HCT116 (cell line): ENCODE data around the gene NDUFC2. TPM values are rescaled to one million over a fixed set of nuclear protein-coding genes. Genes with fewer than 3 reads are reported as not detected.

Experiments
- ATAC-seq: fragments of 200-7000 bp; cut with Tn5 transposase; 2 replicates; pipeline ENCODE4 v1.9.1; 2020; ENCODE audit warnings: mild to moderate bottlenecking, moderate library complexity
- BruUV-seq: library from RNA; stranded (reverse); fragments of 400-500 nt; replicated peaks from 2 replicates; lab custom pipeline; 2021; lab: Mats Ljungman, UMichigan
- CTCF ChIA-PET: fragments of 300-600 bp; sonication (Branson Sonifier 250); formaldehyde crosslinking; loops from one replicate; lab custom pipeline; 2021; ENCODE audit warnings: antibody characterized with exemption; lab: Charles Lee
- POLR2A ChIA-PET: fragments of 300-600, 350-600 bp; sonication (Branson Sonifier 250); formaldehyde crosslinking; loops from one replicate; lab custom pipeline; 2021; ENCODE audit warnings: antibody characterized with exemption; lab: Charles Lee
- RAD21 ChIA-PET, 2 experiments: fragments of 300-600 bp; sonication (Branson Sonifier 250); formaldehyde crosslinking; loops; one replicate each; lab custom pipeline; 2023; ENCODE audit warnings: low total read pairs in 2 of 2; ENCODE audit not compliant: uncharacterized antibody in 2 of 2, unreplicated experiment in 2 of 2, low non-redundant PET in 1 of 2; lab: Charles Lee
- DNase-seq: peaks from one replicate; pipeline ENCODE4 v3.0.0-alpha.2; 2010; ENCODE audit warnings: low read depth, low spot score
- H2AFZ ChIP-seq: fragments of 200-600 bp; shearing (Covaris generic), sonication (generic); 2 replicates; pipeline ENCODE4 v1.6.1; 2017; ENCODE audit warnings: low read depth, mixed run types, mixed read lengths, antibody characterized with exemption, low read length; ENCODE audit not compliant: poor library complexity, severe bottlenecking
- H3K27ac ChIP-seq: 2 replicates; pipeline ENCODE4 v1.5.1; 2012; ENCODE audit warnings: low read depth, low read length
- H3K27me3 ChIP-seq: fragments of 200-600 bp; sonication (generic); 2 replicates; pipeline ENCODE4 v1.6.1; 2016; ENCODE audit warnings: mixed run types, low read length, mixed read lengths; ENCODE audit not compliant: insufficient read depth
- H3K36me3 ChIP-seq, 2 experiments: fragments of 200-500 bp in 1 of 2; fragments of 200-600 bp in 1 of 2; sonication (Bioruptor generic) in 1 of 2; sonication (generic) in 1 of 2; 2 replicates each; pipeline versions ENCODE4 v1.5.1 to v1.6.1; 2014 to 2016; ENCODE audit warnings: low read length in 2 of 2, inconsistent platforms in 1 of 2, mixed read lengths in 1 of 2, mixed run types in 1 of 2; ENCODE audit not compliant: insufficient read depth in 2 of 2, control insufficient read depth in 1 of 2
- H3K4me1 ChIP-seq, 2 experiments: fragments of 200-600 bp in 1 of 2; sonication (generic) in 1 of 2; 2 replicates each; pipeline versions ENCODE4 v1.5.1 to v1.6.1; 2012 to 2017; ENCODE audit warnings: low read length in 2 of 2, inconsistent platforms in 1 of 2, mild to moderate bottlenecking in 1 of 2, mixed read lengths in 1 of 2, mixed run types in 1 of 2, moderate library complexity in 1 of 2; ENCODE audit not compliant: insufficient read depth in 2 of 2, control insufficient read depth in 1 of 2
- H3K4me2 ChIP-seq: fragments of 200-600 bp; sonication (generic); 2 replicates; pipeline ENCODE4 v1.6.1; 2017; ENCODE audit warnings: mixed run types, low read length, mixed read lengths
- H3K4me3 ChIP-seq, 2 experiments: fragments of 200-600 bp in 1 of 2; sonication (generic) in 1 of 2; replicated peaks in 1 of 2; 2 replicates each; pipeline ENCODE4 v1.5.1; 2011 to 2016; ENCODE audit warnings: low read length in 2 of 2, control low read depth in 1 of 2, low read depth in 1 of 2, mild to moderate bottlenecking in 1 of 2, mixed read lengths in 1 of 2, mixed run types in 1 of 2
- H3K79me2 ChIP-seq: fragments of 200-600 bp; sonication (generic); 2 replicates; pipeline ENCODE4 v1.6.1; 2017; ENCODE audit warnings: mild to moderate bottlenecking, mixed run types, low read length, moderate library complexity, mixed read lengths; ENCODE audit not compliant: insufficient read depth
- H3K9ac ChIP-seq: fragments of 200-600 bp; sonication (generic); 2 replicates; pipeline ENCODE4 v1.6.1; 2016; ENCODE audit warnings: low read length, mixed read lengths
- H3K9me2 ChIP-seq: fragments of 200-600 bp; sonication (generic), shearing (Covaris generic); 2 replicates; pipeline ENCODE4 v1.6.1; 2017; ENCODE audit warnings: mixed run types, mild to moderate bottlenecking, moderate library complexity; ENCODE audit not compliant: insufficient read depth
- H3K9me3 ChIP-seq, 2 experiments: fragments of 200-500 bp in 1 of 2; fragments of 200-600 bp in 1 of 2; sonication (Bioruptor generic) in 1 of 2; sonication (generic) in 1 of 2; 2 replicates each; pipeline ENCODE4 v1.6.1; 2014 to 2017; ENCODE audit warnings: low read length in 2 of 2, mixed read lengths in 2 of 2, inconsistent platforms in 1 of 2, low read depth in 1 of 2, mild to moderate bottlenecking in 1 of 2, mixed run types in 1 of 2, moderate library complexity in 1 of 2; ENCODE audit not compliant: control insufficient read depth in 1 of 2, insufficient read depth in 1 of 2
- H4K20me1 ChIP-seq: fragments of 200-600 bp; sonication (generic), shearing (Covaris generic); 2 replicates; pipeline ENCODE4 v1.6.1; 2017; ENCODE audit warnings: mixed run types, mild to moderate bottlenecking, moderate library complexity; ENCODE audit not compliant: insufficient read depth
- ATF3 ChIP-seq: IDR thresholded peaks from 2 replicates; pipeline ENCODE4 v1.6.1; 2012
- CEBPB ChIP-seq: IDR thresholded peaks from 2 replicates; pipeline ENCODE4 v1.6.1; 2012; ENCODE audit warnings: low read depth
- CTCF ChIP-seq, 3 experiments: fragments of 200-600 bp in 1 of 3; sonication (generic) in 1 of 3; IDR thresholded peaks in 2 of 3; conservative IDR thresholded peaks in 1 of 3; 2 replicates each; pipeline ENCODE4 v1.5.1; 2012 to 2017; ENCODE audit warnings: low read depth in 2 of 3, low read length in 2 of 3, antibody characterized with exemption in 1 of 3, borderline replicate concordance in 1 of 3, control low read depth in 1 of 3, mild to moderate bottlenecking in 1 of 3, mixed read lengths in 1 of 3, mixed run types in 1 of 3, moderate library complexity in 1 of 3; ENCODE audit not compliant: insufficient read depth in 1 of 3
- EGR1 ChIP-seq: IDR thresholded peaks from 2 replicates; pipeline ENCODE4 v1.6.1; 2012; ENCODE audit warnings: low read depth
- ELF1 ChIP-seq: IDR thresholded peaks from 2 replicates; pipeline ENCODE4 v1.6.1; 2012; ENCODE audit warnings: low read depth, borderline replicate concordance
- FOSL1 ChIP-seq: IDR thresholded peaks from 2 replicates; pipeline ENCODE4 v1.6.1; 2012; ENCODE audit warnings: low read depth
- JUND ChIP-seq: IDR thresholded peaks from 2 replicates; pipeline ENCODE4 v1.6.1; 2012
- MAX ChIP-seq: IDR thresholded peaks from 2 replicates; pipeline ENCODE4 v1.6.1; 2012
- RAD21 ChIP-seq: IDR thresholded peaks from 2 replicates; pipeline ENCODE4 v1.6.1; 2012; ENCODE audit warnings: low read depth, mild to moderate bottlenecking
- REST ChIP-seq: IDR thresholded peaks from 2 replicates; pipeline ENCODE4 v1.6.1; 2012; ENCODE audit warnings: low read depth
- TCF7L2 ChIP-seq: IDR thresholded peaks from 2 replicates; pipeline ENCODE4 v1.7.0; 2011; ENCODE audit warnings: borderline replicate concordance, inconsistent platforms; ENCODE audit not compliant: insufficient read depth, insufficient read length; ENCODE audit errors: extremely low read depth
- YY1 ChIP-seq: IDR thresholded peaks from 2 replicates; pipeline ENCODE4 v1.6.1; 2011; ENCODE audit warnings: low read length, low read depth, moderate library complexity, mild to moderate bottlenecking; ENCODE audit not compliant: insufficient replicate concordance; ENCODE audit errors: extremely low read depth
- ZFX ChIP-seq: fragments of 450-650 bp; IDR thresholded peaks from 2 replicates; pipeline ENCODE4 v1.6.1; 2017
- ZNF274 ChIP-seq: fragments of 200-500 bp; sonication (Bioruptor generic); IDR thresholded peaks from 2 replicates; pipeline ENCODE4 v1.6.1; 2014; ENCODE audit warnings: mild to moderate bottlenecking, low read depth, low read length, inconsistent platforms
- intact Hi-C: fragments of 100-400 bp; cut with micrococcal nuclease; formaldehyde crosslinking; loops from 2 replicates; pipeline ENCODE4 v1.10.0; 2022
- total RNA-seq: library from RNA; stranded (reverse); gene quantifications from one replicate; pipeline ENCODE4 v1.2.1, GENCODE V29; 2021; ENCODE audit not compliant: unreplicated experiment

The NDUFC2 gene
- total RNA-seq, 1 experiment from 2014 or later = 225 TPM

- TF ChIP-seq CTCF (IDR thresholded peaks at IDR 0.05 in 2 of 3, conservative IDR thresholded peaks at IDR 0.05 in 1 of 3; ENCODE audit: borderline replicate concordance in 1 of 3, insufficient read depth in 1 of 3, low read depth in 2 of 3, low read length in 2 of 3) (no peak), ZNF274 (no peak)
Measured at GRCh38 chr11:78032090-78032489, 47.6 kb downstream of the NDUFC2 start (continued).

GRCh38 chr11:78031629-78032028 lies 48.0 kb downstream of the NDUFC2 start:
- BruUV-seq = no TSS peak
- Histone ChIP-seq H3K79me2 (no peaks in the 10 kb centered on the region), H3K9ac (no peak overlapping the region), H3K27me3 (no peaks in the 10 kb centered on the region), H2AFZ (no peak overlapping the region), H3K9me3 (no peaks in the 10 kb centered on the region), H3K36me3 (no peaks in the 10 kb centered on the region), H3K4me3 (no peak overlapping the region), H4K20me1 (no peaks in the 10 kb centered on the region), H3K4me1 (peaks cover 40 to 51% of the 10 kb centered on the region in 2 experiments), H3K27ac (no peak overlapping the region), H3K9me2 (no peaks in the 10 kb centered on the region), H3K4me2 (no peak overlapping the region)
- ChIA-PET RAD21 (no interaction called here), POLR2A (interaction anchor here (1.1 to 1.6 kb wide), 4 partner anchors 8 to 37 kb away, joined by 3 to 14 read pairs (median 4); partner anchors contain the start of gene INTS4), CTCF (interaction anchor here (1.6 kb wide), 1 partner anchor 14 kb away, joined by 9 read pairs; no protein-coding TSS in a partner anchor)
- no peak for TF ChIP-seq RAD21
- no peak for TF ChIP-seq ELF1
- no peak for TF ChIP-seq ATF3
- no peak for TF ChIP-seq JUND
- TF ChIP-seq REST = no peak
- TF ChIP-seq MAX = no peak
- TF ChIP-seq CEBPB = no peak
- no peak for TF ChIP-seq FOSL1
- no peak for TF ChIP-seq YY1
- TF ChIP-seq ZFX = no peak
- TF ChIP-seq TCF7L2 = no peak
- TF ChIP-seq EGR1 = no peak
- DNase-seq (no peak), ATAC-seq (no peak)
- intact Hi-C loops = no loop called here
